Stimulated activated CD4-positive, alpha-beta T cell treated with anti-CD3 and anti-CD28 coated beads, Interleukin-15, amount 100 ng/mL, for 48 hours (primary cell): ENCODE data around the gene SLC24A4.

Experiments
- DNase-seq, 2 donors: peaks; one replicate each; pipeline ENCODE4 v3.0.0-alpha.2; 2020; ENCODE audit warnings: low read depth in 2 of 2

The SLC24A4 gene

GRCh38 chr14:92500491-92500941 is 177.6 kb downstream of the SLC24A4 start:
- DNase-seq, result no peak

GRCh38 chr14:92501891-92502351 is 179.0 kb downstream of the SLC24A4 start:
- no peak for DNase-seq

- no peak for DNase-seq
These were observed 179.7 kb downstream of the SLC24A4 start for GRCh38 chr14:92502541-92503286.

- no peak for DNase-seq
These were observed 181.0 kb downstream of the SLC24A4 start for GRCh38 chr14:92503756-92504491.

- no peak for DNase-seq
These were observed 182.9 kb downstream of the SLC24A4 start for GRCh38 chr14:92505826-92506225.

GRCh38 chr14:92506231-92506630 is 183.3 kb downstream of the SLC24A4 start:
- DNase-seq, result no peak

- DNase-seq, result no peak
These were observed 184.3 kb downstream of the SLC24A4 start for GRCh38 chr14:92507174-92507768.

- no peak for DNase-seq
These were observed 188.0 kb downstream of the SLC24A4 start for GRCh38 chr14:92510972-92511371.

GRCh38 chr14:92511453-92512238 is 188.7 kb downstream of the SLC24A4 start:
- no peak for DNase-seq

GRCh38 chr14:92512807-92513203 is 189.8 kb downstream of the SLC24A4 start:
- no peak for DNase-seq

- no peak for DNase-seq
These were observed 190.4 kb downstream of the SLC24A4 start, which contains the start of gene RIN3 for GRCh38 chr14:92513204-92513965. RIN3 (plus strand) TSS chr14:92513781; CDS start chr14:92513933, 152 bp downstream.

GRCh38 chr14:92513966-92514843 is 191.2 kb downstream of the SLC24A4 start:
- no peak for DNase-seq

- no peak for DNase-seq
These were observed 192.0 kb downstream of the SLC24A4 start for GRCh38 chr14:92514844-92515514.

- DNase-seq, result no peak
These were observed 192.8 kb downstream of the SLC24A4 start for GRCh38 chr14:92515546-92516343.

- no peak for DNase-seq
These were observed 193.5 kb downstream of the SLC24A4 start for GRCh38 chr14:92516344-92516965.

GRCh38 chr14:92516966-92517506 is 194.1 kb downstream of the SLC24A4 start:
- DNase-seq, result no peak

- no peak for DNase-seq
These were observed 194.8 kb downstream of the SLC24A4 start for GRCh38 chr14:92517761-92518160.
